ENCODE measurements around the gene ADGRF4.

- TF ChIP-seq CTCF (IDR thresholded peaks at IDR 0.05; ENCODE audit: borderline replicate concordance, extremely low read depth, low read length, poor library complexity, severe bottlenecking) (no peak), EZH2 (IDR thresholded peaks at IDR 0.05; ENCODE audit: borderline replicate concordance, low read depth, low read length, severe bottlenecking) (no peak)
These were observed 18.3 kb upstream of the ADGRF4 start for GRCh38 chr6:47680051-47680450.
